SK-N-SH treated with all-trans-retinoic acid at 6 μM for 48 hours (cell line): ENCODE results near the gene VDAC1.

Source experiments
- CSDC2 ChIP-seq: fragments of 250-450 bp; sonication (Bioruptor Pico); IDR thresholded peaks from 2 replicates; pipeline ENCODE4 v1.5.0; 2020; ENCODE audit warnings: mild to moderate bottlenecking, moderate library complexity
- TF ChIP-seq, protein P1 (sequence below): fragments of 250-450 bp; sonication (Bioruptor Pico); IDR thresholded peaks from 2 replicates; pipeline ENCODE4 v1.5.1; 2021; ENCODE audit warnings: mild to moderate bottlenecking, moderate library complexity

- TF ChIP-seq, protein P1, sequence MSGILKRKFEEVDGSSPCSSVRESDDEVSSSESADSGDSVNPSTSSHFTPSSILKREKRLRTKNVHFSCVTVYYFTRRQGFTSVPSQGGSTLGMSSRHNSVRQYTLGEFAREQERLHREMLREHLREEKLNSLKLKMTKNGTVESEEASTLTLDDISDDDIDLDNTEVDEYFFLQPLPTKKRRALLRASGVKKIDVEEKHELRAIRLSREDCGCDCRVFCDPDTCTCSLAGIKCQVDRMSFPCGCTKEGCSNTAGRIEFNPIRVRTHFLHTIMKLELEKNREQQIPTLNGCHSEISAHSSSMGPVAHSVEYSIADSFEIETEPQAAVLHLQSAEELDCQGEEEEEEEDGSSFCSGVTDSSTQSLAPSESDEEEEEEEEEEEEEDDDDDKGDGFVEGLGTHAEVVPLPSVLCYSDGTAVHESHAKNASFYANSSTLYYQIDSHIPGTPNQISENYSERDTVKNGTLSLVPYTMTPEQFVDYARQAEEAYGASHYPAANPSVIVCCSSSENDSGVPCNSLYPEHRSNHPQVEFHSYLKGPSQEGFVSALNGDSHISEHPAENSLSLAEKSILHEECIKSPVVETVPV (CRISPR knock-in tag): no peak
- TF ChIP-seq CSDC2 (CRISPR knock-in tag): no peak
Observed at GRCh38 chr5:133950821-133951612, 53.8 kb downstream of the VDAC1 start.
